ENCODE data around the gene DNM3.

DNA sequence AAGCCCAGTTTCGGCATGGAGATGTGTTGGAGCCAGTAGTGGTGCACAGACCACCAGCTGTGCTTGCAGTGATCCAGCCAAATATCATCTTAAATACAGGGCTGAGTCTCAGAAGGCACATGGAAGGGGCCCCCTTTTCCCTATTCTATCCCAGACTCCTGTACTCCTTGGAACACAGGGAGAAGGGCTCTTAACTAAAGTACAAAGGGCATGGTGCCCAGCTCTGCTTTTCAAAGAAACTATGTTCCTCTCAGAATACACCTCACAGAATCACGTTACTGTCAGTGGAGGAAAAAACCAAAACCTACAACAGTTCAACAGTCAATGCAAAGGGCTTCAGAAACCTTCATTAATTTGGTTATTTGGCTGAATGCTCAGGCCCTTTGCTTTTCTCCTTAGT lies 398.6 kb downstream of the DNM3 start:
- TF ChIP-seq, protein P1, sequence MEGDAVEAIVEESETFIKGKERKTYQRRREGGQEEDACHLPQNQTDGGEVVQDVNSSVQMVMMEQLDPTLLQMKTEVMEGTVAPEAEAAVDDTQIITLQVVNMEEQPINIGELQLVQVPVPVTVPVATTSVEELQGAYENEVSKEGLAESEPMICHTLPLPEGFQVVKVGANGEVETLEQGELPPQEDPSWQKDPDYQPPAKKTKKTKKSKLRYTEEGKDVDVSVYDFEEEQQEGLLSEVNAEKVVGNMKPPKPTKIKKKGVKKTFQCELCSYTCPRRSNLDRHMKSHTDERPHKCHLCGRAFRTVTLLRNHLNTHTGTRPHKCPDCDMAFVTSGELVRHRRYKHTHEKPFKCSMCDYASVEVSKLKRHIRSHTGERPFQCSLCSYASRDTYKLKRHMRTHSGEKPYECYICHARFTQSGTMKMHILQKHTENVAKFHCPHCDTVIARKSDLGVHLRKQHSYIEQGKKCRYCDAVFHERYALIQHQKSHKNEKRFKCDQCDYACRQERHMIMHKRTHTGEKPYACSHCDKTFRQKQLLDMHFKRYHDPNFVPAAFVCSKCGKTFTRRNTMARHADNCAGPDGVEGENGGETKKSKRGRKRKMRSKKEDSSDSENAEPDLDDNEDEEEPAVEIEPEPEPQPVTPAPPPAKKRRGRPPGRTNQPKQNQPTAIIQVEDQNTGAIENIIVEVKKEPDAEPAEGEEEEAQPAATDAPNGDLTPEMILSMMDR (IDR thresholded peaks at IDR 0.05), result no peak
- TF ChIP-seq SMC3 (IDR thresholded peaks at IDR 0.05; ENCODE audit: low read depth, low read length) (no peak), EZH2phosphoT487 (IDR thresholded peaks at IDR 0.05; ENCODE audit: borderline replicate concordance, low read depth) (no peak), POLR2AphosphoS5 (IDR thresholded peaks at IDR 0.05; ENCODE audit: low read depth, low read length) (no peak)
- TF ChIP-seq, protein P2, sequence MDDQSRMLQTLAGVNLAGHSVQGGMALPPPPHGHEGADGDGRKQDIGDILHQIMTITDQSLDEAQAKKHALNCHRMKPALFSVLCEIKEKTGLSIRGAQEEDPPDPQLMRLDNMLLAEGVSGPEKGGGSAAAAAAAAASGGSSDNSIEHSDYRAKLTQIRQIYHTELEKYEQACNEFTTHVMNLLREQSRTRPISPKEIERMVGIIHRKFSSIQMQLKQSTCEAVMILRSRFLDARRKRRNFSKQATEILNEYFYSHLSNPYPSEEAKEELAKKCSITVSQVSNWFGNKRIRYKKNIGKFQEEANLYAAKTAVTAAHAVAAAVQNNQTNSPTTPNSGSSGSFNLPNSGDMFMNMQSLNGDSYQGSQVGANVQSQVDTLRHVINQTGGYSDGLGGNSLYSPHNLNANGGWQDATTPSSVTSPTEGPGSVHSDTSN (IDR thresholded peaks at IDR 0.05), result no peak
- TF ChIP-seq, protein P3, sequence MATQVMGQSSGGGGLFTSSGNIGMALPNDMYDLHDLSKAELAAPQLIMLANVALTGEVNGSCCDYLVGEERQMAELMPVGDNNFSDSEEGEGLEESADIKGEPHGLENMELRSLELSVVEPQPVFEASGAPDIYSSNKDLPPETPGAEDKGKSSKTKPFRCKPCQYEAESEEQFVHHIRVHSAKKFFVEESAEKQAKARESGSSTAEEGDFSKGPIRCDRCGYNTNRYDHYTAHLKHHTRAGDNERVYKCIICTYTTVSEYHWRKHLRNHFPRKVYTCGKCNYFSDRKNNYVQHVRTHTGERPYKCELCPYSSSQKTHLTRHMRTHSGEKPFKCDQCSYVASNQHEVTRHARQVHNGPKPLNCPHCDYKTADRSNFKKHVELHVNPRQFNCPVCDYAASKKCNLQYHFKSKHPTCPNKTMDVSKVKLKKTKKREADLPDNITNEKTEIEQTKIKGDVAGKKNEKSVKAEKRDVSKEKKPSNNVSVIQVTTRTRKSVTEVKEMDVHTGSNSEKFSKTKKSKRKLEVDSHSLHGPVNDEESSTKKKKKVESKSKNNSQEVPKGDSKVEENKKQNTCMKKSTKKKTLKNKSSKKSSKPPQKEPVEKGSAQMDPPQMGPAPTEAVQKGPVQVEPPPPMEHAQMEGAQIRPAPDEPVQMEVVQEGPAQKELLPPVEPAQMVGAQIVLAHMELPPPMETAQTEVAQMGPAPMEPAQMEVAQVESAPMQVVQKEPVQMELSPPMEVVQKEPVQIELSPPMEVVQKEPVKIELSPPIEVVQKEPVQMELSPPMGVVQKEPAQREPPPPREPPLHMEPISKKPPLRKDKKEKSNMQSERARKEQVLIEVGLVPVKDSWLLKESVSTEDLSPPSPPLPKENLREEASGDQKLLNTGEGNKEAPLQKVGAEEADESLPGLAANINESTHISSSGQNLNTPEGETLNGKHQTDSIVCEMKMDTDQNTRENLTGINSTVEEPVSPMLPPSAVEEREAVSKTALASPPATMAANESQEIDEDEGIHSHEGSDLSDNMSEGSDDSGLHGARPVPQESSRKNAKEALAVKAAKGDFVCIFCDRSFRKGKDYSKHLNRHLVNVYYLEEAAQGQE (IDR thresholded peaks at IDR 0.05; ENCODE audit: low read depth, low read length), result no peak
